Colon (tissue), 2 donors: Measurements from ENCODE around the gene NCKAP5.

ENCODE experiments used
- FAIRE-seq: peaks from 2 replicates; lab custom pipeline; 2012; peaks lifted over from hg19 to GRCh38; lab: Jason Lieb, UNC
- donor health status: control.
- donor health status: control.

NCKAP5 gene

DNA sequence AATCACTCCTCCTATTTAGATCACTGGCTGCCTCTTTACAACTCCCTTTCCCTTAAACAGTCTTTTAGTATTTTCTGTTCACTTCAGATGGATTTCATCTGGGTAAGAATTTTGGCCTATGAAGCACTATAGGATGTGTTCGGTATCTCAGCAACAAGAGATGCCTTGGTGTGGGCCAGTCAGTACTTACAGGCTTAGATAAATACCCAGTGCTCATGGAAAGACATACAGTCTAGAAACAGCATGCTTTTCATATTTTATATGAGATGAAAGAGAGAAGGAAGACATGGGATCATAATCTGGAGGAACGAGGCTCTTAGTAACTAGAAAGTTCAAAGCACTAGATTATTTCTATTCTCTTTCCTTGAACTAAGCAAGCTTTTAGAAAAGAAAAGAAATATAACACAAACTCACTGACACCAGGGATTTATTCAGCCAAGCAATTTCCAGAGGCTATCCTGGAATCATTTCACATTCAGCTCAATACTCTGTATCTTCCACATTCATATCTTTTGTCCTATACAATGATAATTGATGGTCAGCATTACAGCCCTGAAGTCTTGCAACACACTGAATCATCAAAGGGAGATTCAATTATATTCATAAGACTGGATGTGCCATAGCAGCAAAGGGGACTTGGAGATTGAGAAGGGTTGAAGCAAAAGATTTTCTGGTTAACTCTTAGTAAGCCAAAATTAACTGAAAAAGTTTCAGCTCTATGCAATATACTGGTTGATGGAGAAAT lies 489.4 kb downstream of the NCKAP5 start:
- no peak for FAIRE-seq

DNA sequence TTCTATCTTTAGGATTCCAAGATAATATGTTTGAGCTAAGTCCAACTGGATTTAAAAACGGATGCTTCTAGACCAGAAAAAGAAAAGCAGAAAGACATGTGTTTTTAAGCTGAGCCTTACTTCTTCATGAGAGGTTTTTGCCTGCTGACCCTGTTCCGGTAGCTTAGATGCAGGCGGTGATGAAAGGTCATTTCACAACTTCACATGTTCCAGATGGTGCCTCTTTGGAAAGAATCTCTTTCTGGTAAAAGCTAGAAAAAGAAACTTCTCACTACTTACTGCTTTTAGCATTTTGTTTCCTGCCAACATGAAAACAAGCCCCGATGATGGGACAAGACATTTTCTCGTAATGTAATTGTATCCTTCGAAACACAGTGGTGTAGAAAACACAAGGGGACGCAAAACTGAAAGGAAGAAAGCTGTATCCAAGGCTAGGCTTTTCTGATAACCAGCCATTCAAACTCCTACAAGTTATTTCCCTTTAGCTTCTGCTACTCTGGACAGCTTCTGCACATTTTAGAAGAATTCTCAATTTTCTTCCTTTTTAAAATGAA lies 490.9 kb downstream of the NCKAP5 start:
- no peak for FAIRE-seq

DNA sequence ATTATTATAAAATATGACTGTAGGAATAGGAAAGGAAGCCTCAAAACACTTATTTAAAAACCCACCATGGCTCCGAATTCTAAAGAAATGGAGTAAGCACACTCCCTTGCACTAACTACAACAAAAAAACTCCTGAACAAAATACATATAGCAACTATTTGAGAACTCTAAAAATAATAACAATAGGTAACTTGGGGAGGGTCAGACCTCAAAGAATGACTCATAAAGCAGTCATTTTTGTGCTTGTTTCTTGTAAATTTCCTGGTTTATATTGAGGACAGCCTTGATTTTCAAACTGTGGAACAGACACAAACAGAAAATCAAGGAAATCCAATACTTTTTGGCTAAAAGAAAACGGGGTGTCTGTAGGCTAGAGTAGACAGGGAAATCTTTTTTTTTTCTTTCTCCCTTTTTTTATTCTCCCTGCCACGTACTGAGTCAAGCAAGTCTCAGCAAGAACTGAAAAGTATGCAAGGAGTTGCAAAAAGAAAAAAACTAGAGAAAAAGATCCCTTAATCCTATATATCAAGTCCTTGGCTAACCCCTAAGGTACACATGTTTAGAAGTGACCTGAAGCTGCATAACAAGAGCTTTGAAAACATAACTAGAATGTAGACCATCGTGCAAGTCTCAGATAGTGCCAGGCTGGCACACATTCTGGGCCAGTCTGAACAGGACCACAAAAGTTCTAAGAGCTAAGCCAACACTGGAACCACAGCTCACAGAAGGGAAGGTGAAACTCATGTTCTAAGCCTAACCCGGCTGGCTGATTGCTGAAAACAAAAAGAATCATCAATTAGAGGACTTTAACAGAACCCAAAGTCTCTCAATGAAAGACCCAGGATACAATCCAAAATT lies 495.2 kb downstream of the NCKAP5 start:
- FAIRE-seq, result no peak

DNA sequence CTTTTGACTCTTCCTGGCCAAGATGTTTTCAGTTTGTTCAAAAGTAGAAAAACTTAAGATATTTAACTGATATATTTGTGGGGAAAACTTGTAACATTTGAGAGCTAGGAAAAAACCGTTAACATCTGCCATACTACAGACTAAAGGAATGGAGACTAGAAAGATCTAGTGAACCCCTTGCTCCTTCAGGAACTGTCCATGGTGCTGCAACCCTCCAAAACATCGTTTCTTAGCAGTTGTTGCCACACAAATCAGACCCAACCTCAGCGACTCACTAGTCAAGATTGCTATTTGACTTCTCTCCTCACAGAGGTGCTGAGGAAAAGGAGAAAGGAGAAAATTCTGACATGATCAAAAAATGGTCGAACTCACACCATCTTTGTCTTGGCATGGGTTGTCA lies 504.5 kb downstream of the NCKAP5 start:
- no peak for FAIRE-seq

DNA sequence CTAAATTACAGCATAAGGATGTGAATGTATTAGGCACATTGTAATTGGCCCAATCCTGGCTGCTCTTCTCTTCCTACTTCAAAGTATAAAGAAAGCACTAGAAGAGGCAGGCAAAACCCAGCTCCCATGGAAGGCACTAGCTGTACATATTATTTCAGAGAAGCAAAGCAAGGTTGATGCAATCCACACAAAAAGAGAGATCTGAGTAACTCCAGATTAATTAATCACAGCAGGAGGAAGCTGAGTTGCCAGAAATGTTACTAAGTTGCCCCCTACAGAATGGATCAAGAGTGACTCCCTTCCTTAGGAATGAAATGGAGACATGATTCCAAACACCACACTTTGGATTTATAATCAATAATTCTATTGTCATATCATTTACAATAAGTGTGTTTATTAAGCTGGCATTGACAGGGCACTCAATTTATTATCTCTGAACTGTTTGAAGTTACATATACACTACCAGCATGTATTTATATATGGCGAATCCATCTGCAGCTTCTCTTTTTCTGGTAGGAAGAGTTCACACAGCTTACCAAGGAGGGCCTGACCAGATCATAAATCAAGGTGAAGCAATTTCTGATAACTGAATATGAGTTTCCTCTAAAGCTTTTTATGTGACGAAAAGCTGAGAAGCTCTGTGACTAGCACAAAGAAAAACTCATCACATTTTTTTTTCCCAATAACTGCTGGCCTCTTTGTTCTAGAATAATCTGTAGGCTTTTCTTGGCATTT lies 505.2 kb downstream of the NCKAP5 start:
- FAIRE-seq, result no peak

DNA sequence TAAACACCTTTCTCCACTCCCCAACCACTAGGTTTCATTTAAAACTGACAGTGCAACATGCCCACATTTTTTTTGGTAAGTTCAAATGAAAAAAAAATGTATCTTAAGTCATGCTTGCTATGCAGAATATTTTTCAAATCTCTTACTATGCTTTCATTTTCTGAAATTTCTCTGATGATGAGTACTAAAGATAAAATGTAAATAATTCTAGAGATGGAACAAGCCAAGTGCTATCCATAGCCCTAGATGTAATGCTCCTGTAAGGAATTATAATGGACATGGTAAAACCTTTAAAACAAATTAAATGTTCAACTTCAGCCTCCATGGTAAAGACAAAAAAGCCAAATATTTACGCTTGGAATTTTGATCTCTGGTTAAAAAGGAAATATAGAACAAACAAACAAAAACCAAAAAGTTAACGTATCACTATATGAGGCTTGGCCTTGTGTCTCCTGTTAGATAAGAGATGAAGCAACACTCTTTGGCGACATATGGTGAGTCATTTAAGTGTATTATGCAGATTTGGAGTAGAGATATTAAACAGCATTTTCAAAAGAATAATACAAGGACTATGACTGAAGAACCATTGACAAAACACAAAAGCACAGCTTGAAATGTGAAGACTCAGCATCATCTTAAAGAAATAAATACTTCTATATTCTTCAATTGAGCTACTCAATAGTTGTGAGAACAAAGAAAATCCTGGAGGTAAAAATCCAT lies 506.2 kb downstream of the NCKAP5 start:
- FAIRE-seq, result no peak

DNA sequence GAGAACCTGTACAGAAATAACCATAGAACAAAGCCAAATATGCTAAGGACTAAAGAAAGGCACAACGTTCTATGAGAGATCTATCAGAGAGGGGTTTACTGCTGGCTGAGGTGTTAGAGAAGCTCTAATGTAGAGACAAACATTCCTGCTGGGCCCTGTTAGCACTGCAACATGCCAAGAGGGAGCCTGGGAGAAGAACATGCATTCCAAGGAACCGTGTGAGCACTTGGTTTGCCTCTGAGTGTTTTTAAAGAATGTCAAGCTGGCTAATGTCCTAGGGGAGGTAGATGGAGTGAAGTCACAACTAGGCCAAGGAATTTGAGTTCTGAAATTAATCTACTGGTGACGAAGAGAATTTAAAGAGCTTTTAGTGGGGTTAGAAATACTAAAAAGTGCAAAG lies 514.0 kb downstream of the NCKAP5 start:
- FAIRE-seq, result no peak

DNA sequence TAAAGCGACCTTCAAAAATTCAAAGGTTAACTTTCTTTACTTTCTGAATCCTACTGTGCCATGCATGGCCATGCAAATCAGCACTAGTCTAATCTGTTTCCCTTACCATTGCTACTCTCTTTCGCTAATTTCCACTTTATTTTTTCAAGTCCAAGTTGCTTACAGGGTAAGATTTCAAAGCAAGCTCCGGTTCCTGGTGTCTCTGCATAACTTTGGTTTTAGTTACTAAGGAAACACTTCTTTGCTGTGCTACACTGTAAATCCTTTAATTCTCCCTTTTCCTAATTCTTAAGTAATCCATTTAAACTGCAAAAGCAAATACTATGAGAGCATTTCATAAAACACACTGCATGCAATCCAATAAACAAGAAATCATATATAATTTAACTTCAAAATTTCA lies 514.7 kb downstream of the NCKAP5 start:
- FAIRE-seq, result no peak

DNA sequence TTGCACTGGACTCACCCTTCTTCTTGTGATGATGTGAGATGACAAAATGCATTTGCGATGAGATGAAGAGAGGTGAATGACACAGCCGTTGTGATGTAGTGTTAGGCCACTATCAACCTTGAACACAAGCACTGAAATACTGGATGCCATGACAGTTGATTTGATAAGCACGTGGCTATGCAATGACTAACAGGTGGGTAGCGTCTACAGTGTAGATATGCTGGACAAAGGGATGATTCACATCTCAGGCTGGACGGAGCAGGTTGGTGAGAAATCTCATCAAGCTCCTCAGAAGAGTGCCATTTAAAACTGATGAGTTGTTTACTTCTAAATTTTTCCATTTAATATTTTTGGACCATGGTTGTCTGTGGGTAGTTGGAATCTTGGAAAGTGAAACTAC lies 522.5 kb downstream of the NCKAP5 start:
- FAIRE-seq, result no peak

DNA sequence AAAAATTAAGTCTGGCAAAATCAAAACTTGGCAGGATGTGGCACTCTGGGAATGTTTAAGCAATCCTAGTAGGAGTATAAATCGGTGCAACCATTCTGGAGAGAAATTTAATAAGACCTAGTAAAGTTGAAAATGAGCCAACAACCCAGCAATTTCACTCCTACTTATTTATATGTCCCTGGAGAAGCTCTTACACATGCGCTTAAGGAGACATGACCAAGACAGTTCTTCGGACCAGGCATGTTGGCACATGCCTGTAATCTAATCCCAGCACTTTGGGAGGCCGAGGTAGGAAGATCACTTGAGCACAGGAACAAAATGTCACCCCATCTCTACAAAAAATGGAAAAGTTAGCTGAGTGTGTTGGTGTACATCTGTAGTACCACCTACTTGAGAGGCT lies 523.7 kb downstream of the NCKAP5 start:
- FAIRE-seq, result no peak

DNA sequence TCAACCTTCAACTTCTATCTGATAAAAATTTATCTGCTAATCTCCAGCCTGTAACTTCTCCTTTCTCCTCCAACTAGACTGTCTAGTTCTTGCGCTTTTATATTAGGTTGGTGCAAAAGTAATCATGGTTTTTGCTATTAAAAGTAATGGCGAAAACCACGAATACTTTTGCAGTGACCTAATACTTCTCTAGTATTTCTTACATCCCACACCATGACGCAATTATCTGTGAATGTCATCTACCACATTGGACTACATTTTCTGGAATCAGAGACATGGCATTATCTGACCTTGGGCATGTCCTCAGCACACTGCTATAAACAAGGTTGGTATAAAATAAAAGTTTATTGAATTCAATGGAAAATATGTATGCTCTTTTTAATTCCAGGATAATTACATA lies 528.1 kb downstream of the NCKAP5 start:
- no peak for FAIRE-seq

DNA sequence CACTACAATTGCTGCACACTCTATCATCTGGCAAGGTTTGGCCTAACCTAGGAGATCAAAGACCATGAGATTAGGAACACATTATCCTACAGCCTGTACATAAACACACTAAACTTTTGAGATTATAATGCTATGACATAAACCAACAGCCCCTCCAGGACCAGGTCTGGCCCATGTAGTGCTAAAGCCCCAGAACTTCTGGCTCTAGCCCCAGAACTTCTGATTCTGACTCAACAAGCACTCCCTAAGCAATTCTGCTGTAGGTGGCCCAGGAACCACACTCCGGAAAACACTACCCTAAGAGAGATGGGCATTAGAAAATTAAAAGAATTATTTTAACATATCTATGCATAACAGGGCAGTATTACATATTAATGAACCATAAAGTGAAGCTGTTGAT lies 528.7 kb downstream of the NCKAP5 start:
- no peak for FAIRE-seq

DNA sequence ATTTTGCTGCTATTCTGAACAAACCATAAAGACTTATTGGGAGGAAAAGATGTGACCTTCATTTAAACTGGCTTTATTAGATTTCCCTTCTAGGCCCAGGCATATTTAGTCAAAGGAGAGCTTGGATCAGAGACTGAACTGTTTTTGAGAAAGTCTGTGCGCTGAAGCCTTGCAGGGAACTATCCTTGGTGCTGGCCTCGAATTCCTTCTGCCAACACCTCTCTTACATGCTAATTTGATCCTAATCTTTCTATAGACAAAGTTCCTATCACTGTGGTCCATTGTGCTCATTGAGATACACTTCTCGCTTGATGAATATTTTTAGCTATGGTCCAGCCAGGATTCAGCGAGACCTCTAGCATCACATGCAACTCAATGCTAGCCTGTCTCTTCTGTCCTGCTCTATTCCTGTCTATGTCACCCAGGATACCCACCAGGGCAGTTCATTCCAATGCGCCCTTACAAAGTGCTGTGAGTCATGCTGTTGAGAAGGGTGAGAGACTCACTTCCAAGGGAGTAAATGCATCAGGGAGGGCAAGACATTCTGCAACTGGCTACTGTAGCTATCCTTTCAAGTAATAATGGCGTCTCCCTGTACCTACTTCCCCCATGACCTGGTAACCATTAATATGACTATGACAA lies 541.6 kb downstream of the NCKAP5 start:
- no peak for FAIRE-seq

DNA sequence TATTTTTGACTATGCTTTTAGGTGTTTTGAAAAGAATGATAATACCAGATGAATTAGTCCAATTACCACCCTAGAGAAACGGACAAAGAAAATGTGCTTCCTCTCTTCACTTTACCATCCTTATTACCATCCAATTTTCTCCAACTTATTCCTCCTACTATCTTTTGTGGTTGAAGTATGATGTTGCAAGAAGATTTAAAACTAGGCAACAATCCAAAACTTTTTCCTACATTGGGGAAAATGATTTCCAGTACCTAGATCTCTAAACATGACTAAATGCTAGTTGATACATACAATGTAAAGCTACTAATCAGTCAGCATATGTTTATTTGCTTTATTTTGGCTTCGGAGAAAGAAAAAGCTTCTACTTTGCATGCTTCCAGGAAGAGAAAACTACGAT lies 543.3 kb downstream of the NCKAP5 start:
- FAIRE-seq, result no peak

DNA sequence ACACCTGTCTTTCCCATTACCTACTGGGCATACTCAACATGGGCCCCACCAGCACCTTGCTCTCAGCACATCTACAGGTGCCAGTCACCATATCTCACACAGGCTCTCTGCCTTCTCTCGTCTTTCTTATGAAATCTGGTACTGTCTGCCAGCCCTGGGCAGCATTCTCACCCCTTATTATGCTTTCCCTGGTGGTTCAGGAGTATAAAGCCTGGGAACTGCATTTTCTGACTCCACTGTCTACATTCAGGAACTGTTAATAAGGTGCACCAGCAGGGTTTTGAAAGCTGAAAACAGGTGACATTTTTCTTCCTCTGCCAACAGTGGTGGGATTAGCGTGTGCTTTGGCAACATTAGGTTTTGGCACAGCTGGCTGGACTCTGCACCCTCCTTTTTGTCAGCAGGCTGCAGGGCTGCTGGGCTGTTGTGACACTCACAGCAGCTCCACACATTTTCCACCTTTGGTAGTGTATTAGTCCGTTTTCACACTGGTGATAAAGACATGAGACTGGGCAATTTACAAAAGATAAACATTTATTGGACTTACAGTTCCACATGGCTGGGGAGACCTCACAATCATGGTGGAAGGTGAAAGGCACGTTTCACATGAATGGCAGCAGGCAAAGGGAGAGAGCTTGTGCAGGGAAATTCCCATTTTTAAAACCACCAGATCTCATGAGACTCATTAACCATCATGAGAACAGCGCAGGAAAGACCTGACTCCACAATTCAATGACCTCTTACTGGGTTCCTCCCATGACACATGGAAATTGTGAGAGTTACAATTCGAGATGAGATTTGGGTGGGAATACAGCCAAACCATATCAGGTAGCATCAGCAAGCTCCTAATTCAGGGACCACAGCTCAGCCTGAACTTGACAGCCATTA lies 555.2 kb downstream of the NCKAP5 start:
- FAIRE-seq, result no peak

DNA sequence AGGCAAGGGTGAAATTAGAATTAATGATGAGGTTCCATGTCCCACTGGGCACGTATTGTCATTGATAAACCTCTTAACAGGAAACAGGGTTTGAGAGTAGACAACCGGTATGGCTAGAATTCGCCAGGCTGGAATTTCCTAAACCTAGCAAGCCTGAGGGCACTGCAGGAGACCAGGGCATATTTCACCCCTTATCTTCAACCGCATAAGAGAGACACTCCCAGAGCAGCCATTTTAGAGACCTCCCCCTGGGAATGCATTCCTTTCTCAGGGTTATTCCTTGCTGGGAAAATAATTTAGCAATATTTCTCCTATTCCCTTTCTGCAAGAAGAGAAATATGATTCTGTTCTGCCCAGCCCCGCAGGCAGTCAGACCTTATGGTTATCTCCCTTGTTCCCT lies 563.6 kb downstream of the NCKAP5 start:
- FAIRE-seq, result no peak

DNA sequence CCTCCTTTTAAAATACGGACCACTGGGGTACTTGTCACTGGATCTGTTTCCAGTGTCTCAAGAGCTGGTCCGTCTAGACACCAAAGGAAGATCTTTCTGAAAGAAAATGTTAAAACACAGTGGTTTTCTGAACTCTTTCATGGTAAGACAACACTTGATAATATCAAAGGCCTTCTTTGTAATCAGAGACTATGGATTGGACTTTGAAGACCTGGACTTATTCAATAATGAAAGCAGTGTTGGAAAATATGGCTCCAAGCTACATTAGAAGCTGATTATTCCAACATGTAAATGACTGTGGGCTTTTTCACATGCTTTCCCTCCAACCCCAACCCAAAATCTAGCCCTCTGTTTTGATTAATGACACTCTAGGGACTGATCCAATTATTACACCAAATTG lies 568.8 kb downstream of the NCKAP5 start:
- FAIRE-seq, result no peak

DNA sequence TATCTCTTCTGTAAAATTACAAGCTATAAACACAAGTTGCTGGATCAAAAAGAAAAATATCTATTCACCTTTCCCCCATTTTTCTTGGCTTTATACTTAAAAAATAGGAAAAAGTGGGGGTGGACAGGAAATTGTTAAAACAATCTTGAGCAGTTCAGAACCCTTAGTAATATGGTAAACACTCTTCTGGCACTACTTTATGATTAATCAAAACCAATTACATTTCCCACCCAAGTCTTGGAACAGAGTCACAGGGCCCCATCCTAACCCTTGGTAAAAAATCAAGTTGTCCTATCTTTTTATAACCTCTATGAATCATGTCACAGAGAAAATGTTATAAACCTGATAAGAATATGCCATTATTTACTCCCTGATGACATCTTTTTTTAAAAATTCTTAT lies 570.0 kb downstream of the NCKAP5 start:
- no peak for FAIRE-seq

DNA sequence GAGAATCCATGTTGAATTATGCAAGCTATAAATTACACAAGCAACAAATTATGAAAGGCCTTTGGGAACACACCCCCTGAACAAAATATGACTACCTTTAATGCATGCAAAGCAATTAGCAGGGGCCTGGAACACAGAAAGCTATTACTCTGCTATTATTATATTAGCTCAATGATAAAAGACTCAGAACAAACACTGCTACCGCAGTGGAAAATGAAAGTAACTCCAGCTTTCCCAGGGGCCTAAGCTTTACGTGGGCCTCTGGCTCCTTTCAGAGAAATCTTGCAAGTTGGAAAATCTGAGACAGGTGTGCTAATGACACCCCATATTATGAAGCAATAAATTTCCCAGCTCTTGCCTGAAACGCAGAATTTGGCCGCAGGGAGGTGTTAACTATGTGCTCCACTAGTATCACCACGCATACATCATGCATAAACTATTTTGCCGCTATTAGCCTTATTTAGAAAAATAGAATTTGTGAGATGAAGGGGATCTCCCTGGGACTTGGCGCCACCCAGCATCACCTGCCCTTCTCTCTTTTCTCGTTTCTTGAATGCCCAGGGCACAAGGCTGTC lies 576.7 kb downstream of the NCKAP5 start:
- no peak for FAIRE-seq

DNA sequence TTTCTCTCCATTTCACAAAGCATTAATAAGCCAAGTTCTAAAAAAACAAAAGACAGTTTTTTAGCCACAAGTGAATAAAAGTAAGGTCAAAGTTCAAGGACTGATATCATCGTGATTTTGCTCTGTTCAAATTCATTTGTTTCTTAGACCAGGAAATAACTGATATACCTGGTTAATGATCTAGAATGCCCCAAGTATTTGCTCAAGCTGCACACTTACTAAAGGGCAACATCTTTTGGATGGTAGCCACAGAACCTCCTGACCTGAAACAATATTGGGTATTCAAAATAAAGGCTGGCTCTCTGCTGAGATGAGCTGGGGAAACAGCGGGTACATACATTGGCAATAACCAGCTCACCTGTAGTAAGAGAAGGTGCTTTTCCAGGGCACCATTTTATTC lies 583.5 kb downstream of the NCKAP5 start:
- no peak for FAIRE-seq
